HepG2 (cell line): ENCODE data around the gene SSPN.

Experiments
- CTCF ChIP-seq: sonication (generic); formaldehyde crosslinking; IDR thresholded peaks from 2 replicates; pipeline ENCODE4 v1.5.0; 2020; ENCODE audit warnings: mild to moderate bottlenecking, missing genetic modification reagents, moderate library complexity
- ELF1 ChIP-seq: sonication (generic); formaldehyde crosslinking; IDR thresholded peaks from 2 replicates; pipeline ENCODE4 v1.4.0; 2020; ENCODE audit warnings: missing genetic modification reagents
- EZH2 ChIP-seq: conservative IDR thresholded peaks from 2 replicates; pipeline ENCODE4 v1.6.1; 2012; ENCODE audit warnings: mild to moderate bottlenecking, low read depth, low read length, moderate library complexity
- SYNCRIP ChIP-seq: fragments of 200-400 bp; formaldehyde crosslinking; IDR thresholded peaks from 2 replicates; pipeline ENCODE4 v1.6.1; 2018; ENCODE audit warnings: mild to moderate bottlenecking, low read depth, low read length; ENCODE audit not compliant: insufficient read depth
- ZHX2 ChIP-seq, 2 experiments: sonication (generic) in 1 of 2; formaldehyde crosslinking in 1 of 2; IDR thresholded peaks; 2 replicates each; pipeline versions ENCODE4 v1.6.1 to v1.9.0; 2014 to 2022; ENCODE audit warnings: antibody characterized with exemption in 1 of 2, borderline replicate concordance in 1 of 2, inconsistent platforms in 1 of 2, low read depth in 1 of 2, missing genetic modification reagents in 1 of 2

- TF ChIP-seq ELF1 (CRISPR knock-in tag) (no peak), EZH2 (no peak), SYNCRIP (no peak), ZHX2 (IDR thresholded peaks at IDR 0.05; ENCODE audit: low read depth) (no peak), ZHX2 (CRISPR knock-in tag; IDR thresholded peaks at IDR 0.05; ENCODE audit: borderline replicate concordance) (no peak), CTCF (CRISPR knock-in tag) (no peak)
Observed at GRCh38 chr12:26293612-26294011, 98.2 kb downstream of the SSPN start.
